Measurements from ENCODE around the gene INPP4A.

INPP4A gene

GRCh38 chr2:98505971-98506664 is 61.5 kb downstream of the INPP4A start:
- DNase-seq (ENCODE audit: low spot score) = no peak

GRCh38 chr2:98506881-98507280 is 62.2 kb downstream of the INPP4A start:
- DNase-seq (ENCODE audit: low spot score) = no peak
- in situ Hi-C loops (cut with MboI; ENCODE audit: low sequenced_read_pairs, unreplicated experiment) = no loop called here
- TF ChIP-seq CTCF (IDR thresholded peaks at IDR 0.05; ENCODE audit: borderline replicate concordance, control extremely low read depth, extremely low read depth, insufficient read depth, missing control alignments) = no peak

More at GRCh38 chr2:98505971-98506664, 61.5 kb downstream of the INPP4A start:
- no peak for TF ChIP-seq CTCF (IDR thresholded peaks at IDR 0.05; ENCODE audit: borderline replicate concordance, control extremely low read depth, extremely low read depth, insufficient read depth, missing control alignments)
- in situ Hi-C loops (cut with MboI; ENCODE audit: low sequenced_read_pairs, unreplicated experiment) = no loop called here

- DNase-seq (ENCODE audit: low spot score) = no peak
- in situ Hi-C loops (cut with MboI; ENCODE audit: low sequenced_read_pairs, unreplicated experiment) = no loop called here
- TF ChIP-seq CTCF (IDR thresholded peaks at IDR 0.05; ENCODE audit: borderline replicate concordance, control extremely low read depth, extremely low read depth, insufficient read depth, missing control alignments) = no peak
Measured at GRCh38 chr2:98507461-98507860, 62.8 kb downstream of the INPP4A start.

- no peak for DNase-seq (ENCODE audit: low spot score)
- no peak for TF ChIP-seq CTCF (IDR thresholded peaks at IDR 0.05; ENCODE audit: borderline replicate concordance, control extremely low read depth, extremely low read depth, insufficient read depth, missing control alignments)
- in situ Hi-C loops (cut with MboI; ENCODE audit: low sequenced_read_pairs, unreplicated experiment) = no loop called here
Measured at GRCh38 chr2:98507891-98508708, 63.4 kb downstream of the INPP4A start.

GRCh38 chr2:98508709-98509066 is 64.0 kb downstream of the INPP4A start:
- no peak for TF ChIP-seq CTCF (IDR thresholded peaks at IDR 0.05; ENCODE audit: borderline replicate concordance, control extremely low read depth, extremely low read depth, insufficient read depth, missing control alignments)
- in situ Hi-C loops (cut with MboI; ENCODE audit: low sequenced_read_pairs, unreplicated experiment) = no loop called here
- DNase-seq (ENCODE audit: low spot score) = no peak

GRCh38 chr2:98509542-98510321 is 65.1 kb downstream of the INPP4A start:
- TF ChIP-seq CTCF (IDR thresholded peaks at IDR 0.05; ENCODE audit: borderline replicate concordance, control extremely low read depth, extremely low read depth, insufficient read depth, missing control alignments) = no peak
- no peak for DNase-seq (ENCODE audit: low spot score)
- in situ Hi-C loops (cut with MboI; ENCODE audit: low sequenced_read_pairs, unreplicated experiment) = no loop called here
